GM12874 (cell line): ENCODE measurements around the gene UVSSA.

ENCODE experiments used
- CTCF ChIP-seq: IDR thresholded peaks from 2 replicates; pipeline ENCODE4 v1.5.1; 2011; ENCODE audit warnings: low read depth, mild to moderate bottlenecking, control low read depth, low read length, moderate library complexity; ENCODE audit not compliant: insufficient read depth

UVSSA gene

GRCh38 chr4:1347410-1347864 lies 429 bp downstream of the UVSSA start:
- no peak for TF ChIP-seq CTCF

GRCh38 chr4:1348014-1348513 lies 1.1 kb downstream of the UVSSA start:
- no peak for TF ChIP-seq CTCF

- TF ChIP-seq CTCF: no peak
Measured at GRCh38 chr4:1348746-1349145, 1.7 kb downstream of the UVSSA start.

GRCh38 chr4:1349359-1350168 lies 2.6 kb downstream of the UVSSA start:
- TF ChIP-seq CTCF: no peak

GRCh38 chr4:1350169-1350520 lies 3.1 kb downstream of the UVSSA start:
- TF ChIP-seq CTCF: no peak

- peak; percentile 98 for TF ChIP-seq CTCF
Measured at GRCh38 chr4:1351854-1352566, 5.0 kb downstream of the UVSSA start.

GRCh38 chr4:1352567-1352900 lies 5.5 kb downstream of the UVSSA start:
- no peak for TF ChIP-seq CTCF
